ENCODE data around the gene ABLIM3.

GRCh38 chr5:149229298-149229937 is 88.1 kb downstream of the ABLIM3 start:
- TF ChIP-seq ZNF274 (IDR thresholded peaks at IDR 0.05; ENCODE audit: low read depth, low read length) = no peak
- TF ChIP-seq YY1 (IDR thresholded peaks at IDR 0.05; ENCODE audit: insufficient read depth, insufficient read length) = no peak
